ENCODE results near the gene PPP3CA. TPM values are rescaled to one million over a fixed set of nuclear protein-coding genes. Genes with fewer than 3 reads are reported as not detected.

Gene PPP3CA
- total RNA-seq, 1 donor from 2014 or later, result 16.7 TPM

- Histone ChIP-seq H3K9me3 (replicated peaks) (no peaks in the 10 kb centered on the region), H3K4me3 (no peak overlapping the region), H3K4me1 (peaks cover 68% of the 10 kb centered on the region), H3K27ac (replicated peaks) (no peak overlapping the region), H3K36me3 (no peaks in the 10 kb centered on the region), H3K27me3 (ENCODE audit: low read depth) (no peaks in the 10 kb centered on the region)
- intact Hi-C loops (cut with micrococcal nuclease), result no loop called here
- DNase-seq, result no peak
- TF ChIP-seq, protein P1, sequence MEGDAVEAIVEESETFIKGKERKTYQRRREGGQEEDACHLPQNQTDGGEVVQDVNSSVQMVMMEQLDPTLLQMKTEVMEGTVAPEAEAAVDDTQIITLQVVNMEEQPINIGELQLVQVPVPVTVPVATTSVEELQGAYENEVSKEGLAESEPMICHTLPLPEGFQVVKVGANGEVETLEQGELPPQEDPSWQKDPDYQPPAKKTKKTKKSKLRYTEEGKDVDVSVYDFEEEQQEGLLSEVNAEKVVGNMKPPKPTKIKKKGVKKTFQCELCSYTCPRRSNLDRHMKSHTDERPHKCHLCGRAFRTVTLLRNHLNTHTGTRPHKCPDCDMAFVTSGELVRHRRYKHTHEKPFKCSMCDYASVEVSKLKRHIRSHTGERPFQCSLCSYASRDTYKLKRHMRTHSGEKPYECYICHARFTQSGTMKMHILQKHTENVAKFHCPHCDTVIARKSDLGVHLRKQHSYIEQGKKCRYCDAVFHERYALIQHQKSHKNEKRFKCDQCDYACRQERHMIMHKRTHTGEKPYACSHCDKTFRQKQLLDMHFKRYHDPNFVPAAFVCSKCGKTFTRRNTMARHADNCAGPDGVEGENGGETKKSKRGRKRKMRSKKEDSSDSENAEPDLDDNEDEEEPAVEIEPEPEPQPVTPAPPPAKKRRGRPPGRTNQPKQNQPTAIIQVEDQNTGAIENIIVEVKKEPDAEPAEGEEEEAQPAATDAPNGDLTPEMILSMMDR (IDR thresholded peaks at IDR 0.05; ENCODE audit: borderline replicate concordance), result no peak
Observed at GRCh38 chr4:101290654-101291053, 56.7 kb downstream of the PPP3CA start.

DNA sequence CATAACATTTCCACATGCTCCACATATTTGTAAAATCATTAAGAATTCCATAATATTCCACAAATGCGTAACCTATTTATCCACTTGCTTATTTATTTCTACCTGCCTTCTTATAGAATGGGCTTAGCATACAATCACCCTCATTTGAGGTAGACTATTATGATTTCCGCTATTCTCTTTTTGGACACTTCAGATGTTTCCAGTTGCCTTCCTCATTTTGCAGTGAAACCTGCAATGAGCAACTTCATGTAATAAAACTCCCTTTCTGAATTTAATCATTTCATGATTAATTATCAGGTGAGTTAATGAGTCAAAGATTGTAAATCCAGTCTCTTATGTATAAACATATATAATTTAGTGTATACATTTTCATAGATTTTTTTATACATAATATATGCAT is 58.0 kb downstream of the PPP3CA start:
- H3K9me3 ChIP-seq (replicated peaks), result no peaks in the 10 kb centered on the region
- no peak for DNase-seq
- intact Hi-C loops (cut with micrococcal nuclease), result no loop called here
- no peaks in the 10 kb centered on the region for H3K36me3 ChIP-seq
- TF ChIP-seq, protein P1 (IDR thresholded peaks at IDR 0.05; ENCODE audit: borderline replicate concordance), result no peak
- no peak overlapping the region for H3K4me3 ChIP-seq
- peaks cover 76% of the 10 kb centered on the region for H3K4me1 ChIP-seq
- H3K27me3 ChIP-seq (ENCODE audit: low read depth), result no peaks in the 10 kb centered on the region
- H3K27ac ChIP-seq (replicated peaks), result no peak overlapping the region

- Histone ChIP-seq H3K36me3 (no peaks in the 10 kb centered on the region), H3K9me3 (replicated peaks) (no peaks in the 10 kb centered on the region), H3K27ac (replicated peaks) (no peak overlapping the region), H3K4me3 (no peak overlapping the region), H3K27me3 (ENCODE audit: low read depth) (no peaks in the 10 kb centered on the region), H3K4me1 (peaks cover 82% of the 10 kb centered on the region)
- TF ChIP-seq, protein P1 (IDR thresholded peaks at IDR 0.05; ENCODE audit: borderline replicate concordance), result no peak
- no peak for DNase-seq
- intact Hi-C loops (cut with micrococcal nuclease), result no loop called here
Observed at GRCh38 chr4:101288365-101289145, 58.8 kb downstream of the PPP3CA start.

GRCh38 chr4:101287324-101287723 is 60.0 kb downstream of the PPP3CA start:
- Histone ChIP-seq H3K36me3 (no peaks in the 10 kb centered on the region), H3K4me3 (no peak overlapping the region), H3K4me1 (peaks cover 87% of the 10 kb centered on the region), H3K27ac (replicated peaks) (no peak overlapping the region), H3K9me3 (replicated peaks) (no peaks in the 10 kb centered on the region), H3K27me3 (ENCODE audit: low read depth) (no peaks in the 10 kb centered on the region)
- TF ChIP-seq, protein P1 (IDR thresholded peaks at IDR 0.05; ENCODE audit: borderline replicate concordance), result no peak
- DNase-seq, result no peak
- intact Hi-C loops (cut with micrococcal nuclease), result no loop called here

GRCh38 chr4:101286663-101287062 is 60.7 kb downstream of the PPP3CA start:
- H3K4me1 ChIP-seq, result peaks cover 90% of the 10 kb centered on the region
- H3K27me3 ChIP-seq (ENCODE audit: low read depth), result no peaks in the 10 kb centered on the region
- no peaks in the 10 kb centered on the region for H3K9me3 ChIP-seq (replicated peaks)
- no peak for DNase-seq
- TF ChIP-seq, protein P1 (IDR thresholded peaks at IDR 0.05; ENCODE audit: borderline replicate concordance), result no peak
- intact Hi-C loops (cut with micrococcal nuclease), result no loop called here
- H3K36me3 ChIP-seq, result no peaks in the 10 kb centered on the region
- H3K27ac ChIP-seq (replicated peaks), result no peak overlapping the region
- no peak overlapping the region for H3K4me3 ChIP-seq
